GM12878 (cell line): ENCODE data around the gene UTS2R. TPM values are rescaled to one million over a fixed set of nuclear protein-coding genes. Genes with fewer than 3 reads are reported as not detected.

ENCODE experiments used
- BCL11A ChIP-seq: IDR thresholded peaks from 2 replicates; pipeline ENCODE4 v1.6.1; 2011; ENCODE audit warnings: low read depth, low read length
- ESRRA ChIP-seq: IDR thresholded peaks from 2 replicates; pipeline ENCODE4 v1.6.1; 2012; ENCODE audit warnings: mild to moderate bottlenecking, low read length, improper control_type of control experiment
- MEF2B ChIP-seq: fragments of 450-650 bp; IDR thresholded peaks from 2 replicates; pipeline ENCODE4 v1.6.1; 2018; ENCODE audit warnings: mild to moderate bottlenecking, moderate library complexity; ENCODE audit not compliant: partially characterized antibody, poor library complexity, severe bottlenecking
- MLLT1 ChIP-seq: fragments of 450-650 bp; IDR thresholded peaks from 2 replicates; pipeline ENCODE4 v1.6.1; 2016; ENCODE audit warnings: mild to moderate bottlenecking
- MTA2 ChIP-seq: fragments of 450-650 bp; IDR thresholded peaks from 2 replicates; pipeline ENCODE4 v1.6.1; 2016; ENCODE audit warnings: low read depth, mild to moderate bottlenecking, moderate library complexity
- NFXL1 ChIP-seq: fragments of 450-650 bp; IDR thresholded peaks from 2 replicates; pipeline ENCODE4 v1.6.1; 2017; ENCODE audit warnings: antibody characterized with exemption, mild to moderate bottlenecking, borderline replicate concordance
- RCOR1 ChIP-seq: conservative IDR thresholded peaks from 2 replicates; pipeline ENCODE4 v1.6.1; 2012; ENCODE audit warnings: low read depth, low read length, improper control_type of control experiment
- ZBED1 ChIP-seq: IDR thresholded peaks from 2 replicates; pipeline ENCODE4 v1.6.1; 2016; ENCODE audit warnings: borderline replicate concordance
- ZBTB4 ChIP-seq: fragments of 450-650 bp; formaldehyde crosslinking; IDR thresholded peaks from 2 replicates; pipeline ENCODE4 v1.4.0; 2022; ENCODE audit warnings: mild to moderate bottlenecking, moderate library complexity
- ZNF592 ChIP-seq: fragments of 450-650 bp; IDR thresholded peaks from 2 replicates; pipeline ENCODE4 v1.6.1; 2017; ENCODE audit warnings: mild to moderate bottlenecking, moderate library complexity
- polyA plus RNA-seq, 11 experiments: library from polyadenylated mRNA; depleted of rRNA in 4 of 11; unstranded in 6 of 11; stranded (reverse) in 5 of 11; fragments of >200 nt; fragmentation: Nextera tagmentation in 4 of 11; fragmentation: Illumina TruSeq in 1 of 11; extraction: Ambion mirVana in 4 of 11; extraction: Trizol in 1 of 11; gene quantifications; 1 replicate in 1 of 11; 2 replicates in 10 of 11; pipeline versions ENCODE4 v1.2.1 to v1.2.3, GENCODE V29; 2011 to 2016; ENCODE audit warnings: inconsistent platforms in 2 of 11, missing spikeins in 2 of 11, low read depth in 1 of 11
- total RNA-seq, 4 experiments: library from RNA; depleted of rRNA in 3 of 4; stranded (reverse); fragments of >200 nt in 3 of 4; fragmentation: Illumina TruSeq in 1 of 4; extraction: Trizol in 1 of 4; gene quantifications; 2 replicates each; pipeline versions ENCODE4 v1.2.1 to v1.2.3, GENCODE V29; 2013 to 2021
- TF ChIP-seq, protein P1 (sequence below): IDR thresholded peaks from 2 replicates; pipeline ENCODE4 v1.6.1; 2012; ENCODE audit warnings: improper control_type of control experiment, low read depth, low read length; ENCODE audit not compliant: insufficient replicate concordance
- TF ChIP-seq, protein P2 (sequence below): IDR thresholded peaks from 2 replicates; pipeline ENCODE4 v1.6.1; 2011; ENCODE audit warnings: borderline replicate concordance, low read depth, mild to moderate bottlenecking, moderate library complexity, low read length; ENCODE audit not compliant: insufficient read depth, poor library complexity, severe bottlenecking

Gene UTS2R
- total and polyA plus RNA-seq, 10 of the 15 experiments (the other 5 are each of a cell fraction or from before 2014, with no cell fraction given): 0.04 to 0.36 (median 0.11) TPM; not detected in 6

GRCh38 chr17:82351713-82352488, 19.7 kb upstream of the UTS2R start (continued):
- TF ChIP-seq ZBTB4 (CRISPR knock-in tag): no peak
- no peak for TF ChIP-seq NFXL1
- TF ChIP-seq, protein P1, sequence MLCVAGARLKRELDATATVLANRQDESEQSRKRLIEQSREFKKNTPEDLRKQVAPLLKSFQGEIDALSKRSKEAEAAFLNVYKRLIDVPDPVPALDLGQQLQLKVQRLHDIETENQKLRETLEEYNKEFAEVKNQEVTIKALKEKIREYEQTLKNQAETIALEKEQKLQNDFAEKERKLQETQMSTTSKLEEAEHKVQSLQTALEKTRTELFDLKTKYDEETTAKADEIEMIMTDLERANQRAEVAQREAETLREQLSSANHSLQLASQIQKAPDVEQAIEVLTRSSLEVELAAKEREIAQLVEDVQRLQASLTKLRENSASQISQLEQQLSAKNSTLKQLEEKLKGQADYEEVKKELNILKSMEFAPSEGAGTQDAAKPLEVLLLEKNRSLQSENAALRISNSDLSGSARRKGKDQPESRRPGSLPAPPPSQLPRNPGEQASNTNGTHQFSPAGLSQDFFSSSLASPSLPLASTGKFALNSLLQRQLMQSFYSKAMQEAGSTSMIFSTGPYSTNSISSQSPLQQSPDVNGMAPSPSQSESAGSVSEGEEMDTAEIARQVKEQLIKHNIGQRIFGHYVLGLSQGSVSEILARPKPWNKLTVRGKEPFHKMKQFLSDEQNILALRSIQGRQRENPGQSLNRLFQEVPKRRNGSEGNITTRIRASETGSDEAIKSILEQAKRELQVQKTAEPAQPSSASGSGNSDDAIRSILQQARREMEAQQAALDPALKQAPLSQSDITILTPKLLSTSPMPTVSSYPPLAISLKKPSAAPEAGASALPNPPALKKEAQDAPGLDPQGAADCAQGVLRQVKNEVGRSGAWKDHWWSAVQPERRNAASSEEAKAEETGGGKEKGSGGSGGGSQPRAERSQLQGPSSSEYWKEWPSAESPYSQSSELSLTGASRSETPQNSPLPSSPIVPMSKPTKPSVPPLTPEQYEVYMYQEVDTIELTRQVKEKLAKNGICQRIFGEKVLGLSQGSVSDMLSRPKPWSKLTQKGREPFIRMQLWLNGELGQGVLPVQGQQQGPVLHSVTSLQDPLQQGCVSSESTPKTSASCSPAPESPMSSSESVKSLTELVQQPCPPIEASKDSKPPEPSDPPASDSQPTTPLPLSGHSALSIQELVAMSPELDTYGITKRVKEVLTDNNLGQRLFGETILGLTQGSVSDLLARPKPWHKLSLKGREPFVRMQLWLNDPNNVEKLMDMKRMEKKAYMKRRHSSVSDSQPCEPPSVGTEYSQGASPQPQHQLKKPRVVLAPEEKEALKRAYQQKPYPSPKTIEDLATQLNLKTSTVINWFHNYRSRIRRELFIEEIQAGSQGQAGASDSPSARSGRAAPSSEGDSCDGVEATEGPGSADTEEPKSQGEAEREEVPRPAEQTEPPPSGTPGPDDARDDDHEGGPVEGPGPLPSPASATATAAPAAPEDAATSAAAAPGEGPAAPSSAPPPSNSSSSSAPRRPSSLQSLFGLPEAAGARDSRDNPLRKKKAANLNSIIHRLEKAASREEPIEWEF: no peak
- TF ChIP-seq MEF2B: no peak
- TF ChIP-seq BCL11A: no peak
- TF ChIP-seq MTA2: no peak
- TF ChIP-seq, protein P2, sequence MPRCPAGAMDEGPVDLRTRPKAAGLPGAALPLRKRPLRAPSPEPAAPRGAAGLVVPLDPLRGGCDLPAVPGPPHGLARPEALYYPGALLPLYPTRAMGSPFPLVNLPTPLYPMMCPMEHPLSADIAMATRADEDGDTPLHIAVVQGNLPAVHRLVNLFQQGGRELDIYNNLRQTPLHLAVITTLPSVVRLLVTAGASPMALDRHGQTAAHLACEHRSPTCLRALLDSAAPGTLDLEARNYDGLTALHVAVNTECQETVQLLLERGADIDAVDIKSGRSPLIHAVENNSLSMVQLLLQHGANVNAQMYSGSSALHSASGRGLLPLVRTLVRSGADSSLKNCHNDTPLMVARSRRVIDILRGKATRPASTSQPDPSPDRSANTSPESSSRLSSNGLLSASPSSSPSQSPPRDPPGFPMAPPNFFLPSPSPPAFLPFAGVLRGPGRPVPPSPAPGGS: no peak
- 0 out of 2 replicates have a peak, but pooled peaks have one; percentile 62 for TF ChIP-seq ESRRA
- peak; percentile 22; the same call in 1 of the 2 replicates for TF ChIP-seq ZNF592
- TF ChIP-seq MLLT1: 0 out of 2 replicates have a peak, but pooled peaks have one; percentile 20
- no peak for TF ChIP-seq RCOR1
- no peak for TF ChIP-seq ZBED1
